ENCODE data around the gene FBXW12.
"Not testable (repeated sequence)": the region's sequence is repeated elsewhere in the genome, so short reads cannot be mapped to it uniquely, and the experiment has no call there.

The FBXW12 gene, protein sequence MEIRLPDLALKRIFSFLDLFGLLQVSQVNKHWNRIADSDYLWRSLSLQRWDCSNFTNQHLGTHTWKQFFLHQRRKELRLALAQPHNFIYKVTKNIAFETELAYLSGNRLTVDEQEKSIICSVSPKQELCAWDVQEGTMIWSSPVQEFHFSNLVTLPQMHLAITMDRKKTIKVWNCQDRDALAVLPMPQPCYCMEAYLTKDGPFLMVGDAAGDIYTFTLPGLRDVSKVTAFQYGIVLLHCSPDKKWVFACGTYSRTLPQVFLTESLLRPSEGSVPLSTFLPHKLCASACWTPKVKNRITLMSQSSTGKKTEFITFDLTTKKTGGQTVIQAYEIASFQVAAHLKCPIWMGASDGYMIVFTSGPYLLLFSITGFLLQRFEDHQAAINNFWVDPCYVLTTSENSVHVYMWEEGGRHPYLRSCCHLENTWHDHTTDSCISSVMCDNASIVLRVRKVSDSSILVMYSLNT

DNA sequence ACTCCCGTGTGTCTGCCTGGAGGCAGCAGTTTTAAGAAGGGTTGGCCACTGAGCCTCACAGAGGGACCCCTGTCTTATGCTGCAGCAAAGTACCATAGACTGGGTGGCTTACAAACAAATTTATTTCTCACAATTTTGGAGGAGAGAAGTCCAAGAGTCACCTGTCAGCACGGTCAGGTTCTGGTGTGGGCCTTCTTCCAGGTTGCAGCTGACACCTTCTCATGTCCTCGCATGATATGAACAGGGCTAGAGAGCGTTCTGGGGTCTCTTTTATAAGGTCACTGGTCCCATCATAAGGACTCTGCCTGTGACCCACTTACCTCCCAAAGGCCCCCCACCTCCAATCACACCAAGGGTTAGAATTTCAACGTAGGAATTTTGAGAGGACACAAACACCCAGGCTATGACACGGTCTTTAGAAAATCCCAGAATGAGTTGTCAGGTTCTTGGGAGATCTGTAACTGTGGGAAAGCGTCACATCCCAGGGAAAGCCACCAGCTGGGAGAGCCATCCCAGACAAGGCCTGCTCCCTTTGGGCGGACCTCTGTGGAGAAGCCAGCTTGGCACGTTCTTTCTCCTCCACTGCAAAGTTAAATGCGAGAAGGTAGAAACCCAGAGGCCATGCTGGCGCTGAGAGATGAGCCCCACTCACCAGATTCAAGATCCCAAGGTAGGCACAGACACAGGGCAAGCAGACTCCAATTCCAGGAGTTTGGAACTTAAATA, at the start of gene FBXW12:
FBXW12 (plus strand) TSS at position 569 of the 726 bp plus-strand sequence. CDS start 549 bp downstream, outside the sequence.
- DNase-seq (ENCODE audit: low spot score) = no peak

DNA sequence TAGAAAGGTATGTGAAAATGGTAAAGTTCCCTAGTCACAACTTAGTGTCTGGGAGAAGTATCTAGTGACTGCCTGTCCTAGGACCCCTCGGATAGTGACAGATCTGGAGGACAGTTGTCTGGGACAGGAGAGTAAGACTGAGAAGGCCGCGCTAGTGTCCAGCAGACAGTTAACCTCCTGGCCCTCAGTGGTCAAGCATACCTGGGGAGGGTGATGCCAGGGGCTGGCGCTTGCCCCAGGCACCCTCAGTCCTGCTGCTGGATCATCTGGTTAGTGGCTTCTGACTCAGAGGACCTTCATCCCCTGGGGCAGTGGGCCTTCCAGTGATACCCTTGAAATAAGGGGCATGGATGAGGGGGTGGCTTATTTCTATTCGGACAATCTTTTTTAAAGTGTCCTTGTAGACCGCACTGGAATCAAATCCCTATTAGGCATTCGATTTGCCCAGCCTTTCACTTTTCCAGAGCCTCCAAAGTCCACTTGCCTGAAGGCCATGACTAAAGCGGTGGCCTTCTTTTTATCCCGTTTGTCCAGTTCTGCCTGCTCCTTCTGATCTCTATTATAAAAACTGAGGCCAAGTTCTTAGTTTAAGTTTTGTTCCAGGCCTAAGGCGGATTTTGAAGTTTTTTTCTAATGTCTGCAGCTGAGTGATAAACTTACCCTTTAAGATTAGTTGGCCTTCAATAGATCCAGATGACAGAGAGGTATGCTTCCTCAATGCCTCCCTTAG, 40.1 kb upstream of the FBXW12 start:
- DNase-seq (ENCODE audit: low spot score) = not testable (repeated sequence)

DNA sequence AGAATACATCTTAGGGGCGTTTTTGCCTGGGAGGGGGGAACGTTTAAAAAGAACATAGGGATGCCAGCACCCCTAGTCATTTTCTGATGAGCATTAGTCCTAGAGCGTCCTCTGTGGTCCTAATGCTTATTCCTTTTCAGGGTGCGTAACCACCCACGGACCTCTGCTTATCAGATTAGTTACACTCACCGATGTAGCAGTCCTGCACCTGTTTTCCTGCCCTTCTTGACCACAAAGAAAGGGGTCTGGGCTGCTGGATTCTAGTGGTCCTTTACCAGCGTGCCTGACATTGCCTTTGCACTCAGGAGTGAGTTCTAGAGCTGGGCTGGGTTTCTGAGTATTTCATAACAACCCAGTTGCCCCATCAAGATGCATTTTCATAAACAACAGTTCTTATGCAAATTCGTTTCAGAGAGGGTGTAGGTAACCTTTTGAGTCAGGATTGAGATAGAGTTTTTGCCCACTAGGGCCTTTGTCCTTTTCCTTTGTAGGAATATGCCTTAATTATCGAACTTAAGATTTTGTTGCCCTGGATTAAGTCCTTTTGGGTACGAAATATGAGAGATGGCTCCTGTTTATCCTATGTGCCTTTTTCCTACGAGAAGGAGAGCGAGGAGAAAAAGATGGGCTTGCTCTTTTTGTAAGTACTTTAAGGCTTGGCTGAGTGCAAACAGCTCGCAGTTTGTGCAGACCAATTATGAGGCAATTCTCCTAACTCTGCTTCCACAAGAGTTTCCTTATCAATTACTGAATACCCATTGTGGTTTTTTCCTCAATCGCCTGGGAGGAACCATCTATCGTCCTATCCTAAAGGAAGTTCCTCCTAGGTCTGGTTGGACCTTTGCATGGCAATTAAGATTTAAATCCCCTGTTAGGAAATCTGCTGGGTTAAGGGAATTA, 38.4 kb upstream of the FBXW12 start, which contains the start of gene SPINK8:
SPINK8 (minus strand) TSS at position 316 of the 900 bp plus-strand sequence. CDS start 5,320 bp downstream, outside the sequence.
- not testable (repeated sequence) for DNase-seq (ENCODE audit: low spot score)

DNA sequence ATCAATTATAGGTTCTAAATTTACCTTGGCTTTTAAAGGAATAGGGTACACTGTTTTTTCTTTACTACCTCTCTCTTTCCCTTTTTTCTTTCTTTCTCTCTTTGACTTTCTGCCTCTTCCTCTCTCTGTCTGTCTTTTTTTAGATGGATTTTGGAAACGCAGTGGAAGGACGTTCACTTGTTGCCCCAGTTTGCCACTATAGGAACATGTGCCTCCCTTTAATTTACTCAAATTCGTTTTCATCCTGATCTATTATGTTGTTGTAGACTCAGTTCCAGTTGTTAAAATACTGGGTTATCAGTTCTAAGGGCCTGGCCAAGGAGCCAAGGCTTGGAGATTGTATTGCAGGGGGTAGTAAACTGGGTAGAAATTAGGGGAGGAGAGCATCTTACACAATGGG, 37.4 kb upstream of the FBXW12 start:
- DNase-seq (ENCODE audit: low spot score) = no peak

GRCh38 chr3:48335286-48335685, 36.7 kb upstream of the FBXW12 start:
- not testable (repeated sequence) for DNase-seq (ENCODE audit: low spot score)

GRCh38 chr3:48337536-48337935, 34.5 kb upstream of the FBXW12 start:
- not testable (repeated sequence) for DNase-seq (ENCODE audit: low spot score)

GRCh38 chr3:48338635-48339034, 33.4 kb upstream of the FBXW12 start:
- DNase-seq (ENCODE audit: low spot score) = no peak

GRCh38 chr3:48343432-48343831, 28.6 kb upstream of the FBXW12 start:
- no peak for DNase-seq (ENCODE audit: low spot score)

DNA sequence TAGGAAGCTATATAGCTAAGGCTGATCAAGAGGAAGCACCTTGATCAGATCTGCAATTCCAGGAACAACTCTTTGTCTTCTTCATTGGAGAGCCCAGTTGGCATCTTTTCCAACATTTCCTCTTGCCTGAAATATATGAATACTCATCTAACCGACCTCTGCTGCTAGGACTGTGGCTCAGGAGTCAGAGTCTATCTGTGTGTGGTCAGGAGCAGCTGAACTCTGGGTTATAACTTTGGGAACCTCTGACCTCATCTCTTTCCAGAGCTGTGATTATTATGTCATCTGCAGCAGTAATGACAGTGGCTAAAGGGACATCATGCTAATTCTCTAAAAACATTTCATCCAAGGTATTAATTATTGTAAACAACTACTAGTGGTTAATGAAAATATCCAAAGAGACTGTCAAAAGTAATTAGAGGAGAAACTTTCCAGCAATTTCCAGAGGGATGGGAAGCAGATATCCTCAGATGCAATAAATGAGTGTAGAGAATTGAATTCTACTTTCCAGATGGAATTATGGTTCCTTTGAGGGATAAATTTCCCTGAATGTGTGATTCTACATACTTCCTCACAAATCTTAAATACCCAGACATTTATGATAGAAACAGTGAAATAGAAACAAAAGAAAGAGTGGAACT, 27.0 kb upstream of the FBXW12 start:
- DNase-seq (ENCODE audit: low spot score) = no peak

DNA sequence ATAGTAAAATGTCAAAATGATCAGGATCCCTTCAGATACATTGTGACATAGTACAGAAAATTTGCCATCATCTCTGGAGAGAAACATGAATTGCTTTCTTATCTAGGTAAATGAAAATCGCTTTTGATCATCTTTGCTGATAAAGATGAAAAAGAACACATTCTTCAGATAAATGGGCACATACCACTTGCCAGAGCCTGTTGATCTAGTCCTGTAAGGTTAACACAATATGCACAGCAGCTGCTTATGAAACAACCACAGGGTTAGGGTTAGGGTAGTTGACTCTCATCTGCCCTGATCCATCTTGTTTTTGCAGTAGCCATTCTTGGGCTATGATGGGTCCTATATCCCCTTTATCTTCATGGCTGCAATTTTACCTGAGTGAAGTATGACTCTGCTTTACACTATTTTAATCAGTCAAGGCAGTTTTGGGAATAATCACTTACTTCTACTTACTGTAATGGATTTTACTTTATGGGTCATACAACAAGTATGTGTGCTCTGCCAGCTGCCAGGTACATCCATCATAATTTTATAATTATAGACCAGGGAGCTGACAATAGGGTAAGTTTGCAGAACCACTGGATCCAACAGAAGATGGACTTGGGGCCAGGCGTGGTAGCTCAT, 26.0 kb upstream of the FBXW12 start:
- no peak for DNase-seq (ENCODE audit: low spot score)

- no peak for DNase-seq (ENCODE audit: low spot score)
Observed at GRCh38 chr3:48347500-48347899, 24.5 kb upstream of the FBXW12 start.

DNA sequence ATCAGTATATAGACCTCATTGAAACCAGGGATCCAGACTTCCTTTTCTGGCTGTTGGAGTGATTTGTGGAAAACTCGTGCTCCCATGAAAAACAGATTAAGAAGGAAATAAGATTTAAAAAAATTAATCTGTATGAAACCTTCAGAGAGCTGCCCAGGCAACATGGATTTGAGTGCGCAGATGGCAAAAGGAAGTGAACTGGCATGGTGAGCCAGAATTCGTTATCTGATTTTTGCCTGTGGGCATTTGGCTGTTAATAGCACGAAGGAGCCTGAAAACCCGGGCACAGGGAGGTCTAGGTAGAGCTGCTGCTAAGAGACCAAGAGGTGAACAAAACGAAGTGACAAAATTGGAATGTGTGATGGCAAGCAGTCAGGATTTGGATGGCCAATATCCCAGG, 19.5 kb upstream of the FBXW12 start:
- no peak for DNase-seq (ENCODE audit: low spot score)

- no peak for DNase-seq (ENCODE audit: low spot score)
Observed at GRCh38 chr3:48353987-48354386, 18.0 kb upstream of the FBXW12 start.

- DNase-seq (ENCODE audit: low spot score) = no peak
Observed at GRCh38 chr3:48356419-48356818, 15.6 kb upstream of the FBXW12 start.

DNA sequence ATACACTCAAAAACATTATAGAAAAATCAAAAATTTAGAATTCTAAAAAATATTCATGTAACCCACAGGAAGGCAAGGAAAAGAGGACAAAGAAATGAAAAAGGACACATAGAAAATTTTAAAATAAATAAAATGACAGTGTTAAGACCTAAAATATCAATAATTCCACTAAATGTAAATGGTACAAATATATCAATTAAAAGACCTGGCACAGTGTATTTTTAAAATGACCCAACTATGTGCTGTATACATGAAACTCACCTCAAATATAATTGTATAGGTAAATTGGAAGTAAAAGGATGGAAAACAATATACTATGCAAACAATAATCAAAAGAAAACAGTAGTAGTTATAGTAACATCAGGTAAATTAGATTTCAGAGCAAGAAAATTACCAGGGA, 10.1 kb upstream of the FBXW12 start:
- DNase-seq (ENCODE audit: low spot score) = no peak

DNA sequence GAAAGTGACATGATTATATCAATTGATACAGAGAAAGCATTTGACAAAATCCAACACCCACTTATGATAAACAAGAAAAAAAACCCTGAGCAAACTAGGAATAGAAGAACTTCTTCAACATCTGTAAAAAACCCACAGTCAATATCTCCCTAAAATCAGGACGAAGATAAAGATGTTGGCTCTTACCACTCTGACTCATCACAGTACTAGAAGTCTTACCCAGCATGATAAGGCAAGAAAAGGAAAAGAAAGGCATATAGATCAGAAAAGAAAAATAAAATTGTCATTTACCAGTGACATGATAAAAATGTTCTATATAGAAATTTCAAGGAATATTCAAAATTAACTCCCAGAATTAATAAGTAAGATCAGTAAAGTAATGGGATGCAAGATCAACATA, 7.2 kb upstream of the FBXW12 start:
- no peak for DNase-seq (ENCODE audit: low spot score)

GRCh38 chr3:48367201-48367600, 4.8 kb upstream of the FBXW12 start:
- no peak for DNase-seq (ENCODE audit: low spot score)

DNA sequence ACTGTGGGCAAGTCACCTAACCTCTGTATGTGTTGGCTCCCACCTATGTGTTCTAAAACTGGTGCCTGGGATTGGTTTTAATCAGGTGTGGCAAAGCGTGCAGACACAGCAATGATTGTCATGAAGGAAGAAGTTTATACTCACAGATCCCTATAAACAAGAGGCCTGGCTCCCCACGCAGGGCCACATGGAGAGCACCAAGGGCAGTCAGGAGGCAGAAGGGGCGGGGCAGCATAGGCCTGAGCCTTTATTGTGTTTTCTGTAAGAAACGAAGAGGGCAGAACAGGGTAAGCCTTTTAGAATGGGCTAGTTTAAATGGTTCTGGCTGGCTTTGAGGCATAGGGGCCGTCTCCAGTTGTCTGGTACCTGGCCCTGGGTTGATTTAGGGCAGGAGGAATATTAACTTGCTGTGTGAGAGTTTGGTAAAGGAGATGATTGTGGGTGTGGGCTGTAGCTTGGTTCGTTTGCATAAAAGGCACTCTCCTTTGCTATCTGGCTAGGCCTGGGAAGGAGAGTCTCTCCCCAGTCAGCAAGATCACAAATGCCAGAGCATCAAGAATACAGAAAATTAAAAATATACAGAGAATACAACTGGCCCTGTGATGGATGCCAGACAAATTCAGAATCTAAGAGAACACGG, 2.2 kb upstream of the FBXW12 start:
- DNase-seq (ENCODE audit: low spot score) = no peak

GRCh38 chr3:48370333-48370713, 1.7 kb upstream of the FBXW12 start:
- no peak for DNase-seq (ENCODE audit: low spot score)

DNA sequence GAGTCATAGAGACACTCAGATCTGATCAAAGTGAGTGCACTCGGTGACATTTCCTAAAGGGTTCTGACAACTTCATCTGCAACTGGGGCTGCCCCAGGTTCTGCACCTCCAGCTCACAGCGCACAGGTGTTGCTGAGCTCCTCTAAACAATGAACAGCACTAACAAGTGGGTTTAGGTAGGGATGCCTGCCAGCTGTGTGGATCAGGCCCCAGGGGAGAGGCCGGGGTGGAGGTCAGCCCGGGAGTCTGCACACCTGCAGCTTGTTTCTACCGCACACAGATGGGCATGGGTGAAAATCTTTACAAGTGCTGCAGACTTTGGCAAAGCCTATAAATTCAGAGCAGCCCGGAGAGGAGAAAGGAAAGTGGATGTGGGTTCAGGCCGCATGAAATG, 355 bp downstream of the FBXW12 start:
- DNase-seq (ENCODE audit: low spot score) = no peak

All from AG20443 (cell line).